ENCODE results near the gene VPS4A.

- TF ChIP-seq CTCF (IDR thresholded peaks at IDR 0.05) (no peak), POLR2A (IDR thresholded peaks at IDR 0.05) (no peak), POLR2AphosphoS5 (IDR thresholded peaks at IDR 0.05) (no peak), EP300 (IDR thresholded peaks at IDR 0.05) (no peak)
These were observed 40.3 kb downstream of the VPS4A start, which contains the start of gene TMED6 for GRCh38 chr16:69351309-69352027.

Data from upper lobe of left lung (tissue), 4 donors.